Fibroblast of villous mesenchyme (primary cell): ENCODE data around the gene RFC3. TPM values are rescaled to one million over a fixed set of nuclear protein-coding genes. Genes with fewer than 3 reads are reported as not detected.

ENCODE experiments used
- DNase-seq: peaks from one replicate; pipeline ENCODE4 v3.0.0-alpha.2; 2010; ENCODE audit warnings: low read depth
- H3K4me3 ChIP-seq: 2 replicates; pipeline ENCODE4 v1.5.1; 2011; ENCODE audit warnings: low read depth, mild to moderate bottlenecking, low read length
- CTCF ChIP-seq: IDR thresholded peaks from 2 replicates; pipeline ENCODE4 v1.5.1; 2012; ENCODE audit warnings: low read depth, mild to moderate bottlenecking, low read length; ENCODE audit not compliant: insufficient read depth
- small RNA-seq: library from RNA; depleted of rRNA; stranded (forward); fragments of <200 nt; gene quantifications from one replicate; pipeline ENCODE3, GENCODE V24; 2012
- total RNA-seq: library from RNA; depleted of rRNA; stranded (reverse); fragments of >200 nt; gene quantifications from 2 replicates; pipeline ENCODE4 v1.2.3, GENCODE V29; 2012

The RFC3 gene
- total RNA-seq, 1 donor: 18.6 TPM

DNA sequence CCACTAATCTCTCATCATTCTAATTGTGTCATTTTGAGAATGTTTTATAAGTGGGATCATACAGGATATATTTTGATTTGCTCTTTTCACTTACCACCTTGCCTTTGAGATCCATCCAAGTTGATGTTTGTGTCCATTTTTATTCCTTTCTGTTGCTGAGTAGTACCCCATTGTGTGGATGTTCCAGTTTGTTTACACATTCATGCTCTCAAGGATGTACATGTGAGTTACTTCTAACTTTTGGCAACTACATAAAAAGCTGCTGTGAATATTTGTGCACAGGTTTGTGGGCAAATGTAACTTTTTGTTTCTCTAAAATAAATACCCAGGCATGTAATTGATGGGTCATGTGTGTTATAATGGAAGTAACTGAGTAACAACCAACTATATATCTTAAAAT, 64.9 kb downstream of the RFC3 start:
- no peak overlapping the region for H3K4me3 ChIP-seq
- no peak for DNase-seq
- no peak for TF ChIP-seq CTCF

DNA sequence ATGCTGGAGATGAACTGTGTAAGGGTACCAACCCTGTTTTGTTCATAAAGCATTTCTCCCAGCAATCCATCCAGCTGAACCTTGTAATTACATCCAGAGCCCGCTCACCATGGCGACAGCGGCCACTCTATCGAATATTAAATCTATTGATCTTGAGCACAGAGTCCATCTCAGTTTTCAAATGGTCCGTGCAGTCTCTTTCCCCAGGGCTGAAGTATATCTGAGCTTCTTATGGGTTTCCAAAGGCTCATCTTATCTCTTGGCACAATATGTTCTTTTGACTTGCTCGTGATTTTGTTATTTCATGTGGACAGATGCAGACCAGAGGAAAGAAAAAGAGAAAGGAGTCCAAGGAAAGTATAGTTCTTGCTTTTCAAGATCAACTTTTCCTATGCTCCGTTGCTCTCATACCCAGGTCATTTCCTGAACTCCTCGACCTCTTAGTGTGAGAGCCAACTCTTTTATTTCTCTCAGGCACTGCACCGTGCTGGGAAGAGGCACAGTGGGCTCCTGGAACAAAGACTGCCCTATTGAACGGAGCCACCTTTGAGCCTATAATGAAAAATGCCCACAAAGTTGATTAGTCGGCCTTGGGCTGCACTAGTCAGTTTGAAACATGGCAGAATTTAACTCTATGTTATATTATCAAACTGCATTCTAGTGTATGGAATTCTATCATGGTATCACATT, 66.7 kb downstream of the RFC3 start:
- no peak for TF ChIP-seq CTCF
- H3K4me3 ChIP-seq: no peak overlapping the region
- DNase-seq: no peak

Small RNA genes within 50 kb of the gene (small RNA-seq; reads per million reads assigned to genes)
- not detected for gene RNU5A-4P
